SK-N-SH (cell line): Measurements from ENCODE around the gene DOP1B.
A peak's percentile ranks its signal among the peaks of the same experiment; 100 is the strongest.

Source experiments
- CHD2 ChIP-seq: fragments of 150-350 bp; IDR thresholded peaks from 2 replicates; pipeline ENCODE4 v1.6.1; 2018; ENCODE audit warnings: low read length; ENCODE audit not compliant: partially characterized antibody
- ELF1 ChIP-seq: IDR thresholded peaks from 2 replicates; pipeline ENCODE4 v1.4.0; 2012
- EP300 ChIP-seq, 2 experiments: IDR thresholded peaks; 2 replicates each; pipeline versions ENCODE4 v1.4.0 to v1.6.1; 2012; ENCODE audit warnings: borderline replicate concordance in 1 of 2, low read depth in 1 of 2, low read length in 1 of 2
- JUND ChIP-seq: IDR thresholded peaks from 2 replicates; pipeline ENCODE4 v1.4.0; 2012
- POLR2AphosphoS5 ChIP-seq: IDR thresholded peaks from 2 replicates; pipeline ENCODE4 v1.6.1; 2012; ENCODE audit warnings: low read depth, low read length
- SMC3 ChIP-seq: IDR thresholded peaks from 2 replicates; pipeline ENCODE4 v1.6.1; 2012; ENCODE audit warnings: low read depth, low read length, improper control_type of control experiment
- USF1 ChIP-seq: IDR thresholded peaks from 2 replicates; pipeline ENCODE4 v1.4.0; 2012; ENCODE audit warnings: low read depth, borderline replicate concordance
- ZBTB33 ChIP-seq: IDR thresholded peaks from 2 replicates; pipeline ENCODE4 v1.4.0; 2012; ENCODE audit warnings: low read depth, borderline replicate concordance
- TF ChIP-seq, protein P1 (sequence below): fragments of 200-600 bp; sonication (generic); IDR thresholded peaks from 2 replicates; pipeline ENCODE4 v1.6.1; 2017; ENCODE audit warnings: antibody characterized with exemption, mild to moderate bottlenecking, moderate library complexity
- TF ChIP-seq, protein P2 (sequence below): fragments of 150-350 bp; IDR thresholded peaks from 2 replicates; pipeline ENCODE4 v1.6.1; 2016; ENCODE audit warnings: mild to moderate bottlenecking, low read depth, low read length

- TF ChIP-seq, protein P1, sequence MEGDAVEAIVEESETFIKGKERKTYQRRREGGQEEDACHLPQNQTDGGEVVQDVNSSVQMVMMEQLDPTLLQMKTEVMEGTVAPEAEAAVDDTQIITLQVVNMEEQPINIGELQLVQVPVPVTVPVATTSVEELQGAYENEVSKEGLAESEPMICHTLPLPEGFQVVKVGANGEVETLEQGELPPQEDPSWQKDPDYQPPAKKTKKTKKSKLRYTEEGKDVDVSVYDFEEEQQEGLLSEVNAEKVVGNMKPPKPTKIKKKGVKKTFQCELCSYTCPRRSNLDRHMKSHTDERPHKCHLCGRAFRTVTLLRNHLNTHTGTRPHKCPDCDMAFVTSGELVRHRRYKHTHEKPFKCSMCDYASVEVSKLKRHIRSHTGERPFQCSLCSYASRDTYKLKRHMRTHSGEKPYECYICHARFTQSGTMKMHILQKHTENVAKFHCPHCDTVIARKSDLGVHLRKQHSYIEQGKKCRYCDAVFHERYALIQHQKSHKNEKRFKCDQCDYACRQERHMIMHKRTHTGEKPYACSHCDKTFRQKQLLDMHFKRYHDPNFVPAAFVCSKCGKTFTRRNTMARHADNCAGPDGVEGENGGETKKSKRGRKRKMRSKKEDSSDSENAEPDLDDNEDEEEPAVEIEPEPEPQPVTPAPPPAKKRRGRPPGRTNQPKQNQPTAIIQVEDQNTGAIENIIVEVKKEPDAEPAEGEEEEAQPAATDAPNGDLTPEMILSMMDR, result no peak
- TF ChIP-seq, protein P2, sequence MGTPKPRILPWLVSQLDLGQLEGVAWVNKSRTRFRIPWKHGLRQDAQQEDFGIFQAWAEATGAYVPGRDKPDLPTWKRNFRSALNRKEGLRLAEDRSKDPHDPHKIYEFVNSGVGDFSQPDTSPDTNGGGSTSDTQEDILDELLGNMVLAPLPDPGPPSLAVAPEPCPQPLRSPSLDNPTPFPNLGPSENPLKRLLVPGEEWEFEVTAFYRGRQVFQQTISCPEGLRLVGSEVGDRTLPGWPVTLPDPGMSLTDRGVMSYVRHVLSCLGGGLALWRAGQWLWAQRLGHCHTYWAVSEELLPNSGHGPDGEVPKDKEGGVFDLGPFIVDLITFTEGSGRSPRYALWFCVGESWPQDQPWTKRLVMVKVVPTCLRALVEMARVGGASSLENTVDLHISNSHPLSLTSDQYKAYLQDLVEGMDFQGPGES, result no peak
- TF ChIP-seq ELF1 (no peak), ZBTB33 (no peak), SMC3 (no peak), CHD2 (no peak), USF1 (no peak), POLR2AphosphoS5 (peak; percentile 66), EP300 (IDR thresholded peaks at IDR 0.05; ENCODE audit: borderline replicate concordance in 1 of 2, low read depth in 1 of 2, low read length in 1 of 2) (no peak), JUND (no peak)
Observed at GRCh38 chr21:36156815-36157670, at the start of gene DOP1B.
